Adrenal gland (tissue), 12 donors: ENCODE measurements around the gene ARAP1. TPM values are rescaled to one million over a fixed set of nuclear protein-coding genes. Genes with fewer than 3 reads are reported as not detected.

Experiments
- DNase-seq, 7 donors: peaks; one replicate each; pipeline ENCODE4 v3.0.0-alpha.2; 2019 to 2020
- H3K27ac ChIP-seq, 5 donors: fragments of 200-600 bp; sonication (generic) in 4 of 5; 1 replicate in 3 of 5; 2 replicates in 2 of 5; pipeline versions ENCODE4 v1.5.1 to v1.8.0; 2016 to 2020; ENCODE audit warnings: mild to moderate bottlenecking in 1 of 5
- H3K27me3 ChIP-seq: fragments of 200-600 bp; 2 replicates; pipeline ENCODE4 v1.8.0; 2021
- H3K36me3 ChIP-seq, 2 donors: fragments of 200-600 bp; replicated peaks in 1 of 2; 1 replicate in 1 of 2; 2 replicates in 1 of 2; pipeline versions ENCODE4 v1.5.1 to v1.8.0; 2018 to 2022
- H3K4me1 ChIP-seq, 2 donors: fragments of 200-600 bp; replicated peaks in 1 of 2; 1 replicate in 1 of 2; 2 replicates in 1 of 2; pipeline versions ENCODE4 v1.5.1 to v1.8.0; 2018 to 2021
- H3K4me3 ChIP-seq, 4 donors: fragments of 200-600 bp; sonication (generic) in 3 of 4; one replicate each; pipeline ENCODE4 v1.5.1; 2016 to 2018
- H3K9me3 ChIP-seq, 3 donors: fragments of 200-600 bp; sonication (generic) in 1 of 3; replicated peaks in 1 of 3; 1 replicate in 2 of 3; 2 replicates in 1 of 3; pipeline versions ENCODE4 v1.5.1 to v1.8.0; 2016 to 2021
- CTCF ChIP-seq, 6 experiments: fragments of 450-650 bp in 4 of 6; fragments of 200-600 bp in 2 of 6; sonication (generic) in 1 of 6; IDR thresholded peaks; 1 replicate in 5 of 6; 2 replicates in 1 of 6; pipeline versions ENCODE4 v1.5.1 to v1.8.0; 2016 to 2021; ENCODE audit warnings: antibody characterized with exemption in 6 of 6, mild to moderate bottlenecking in 2 of 6, moderate library complexity in 1 of 6
- POLR2A ChIP-seq, 2 donors: fragments of 450-650 bp; IDR thresholded peaks; one replicate each; pipeline ENCODE4 v1.6.1; 2017; ENCODE audit warnings: antibody characterized with exemption in 2 of 2, mild to moderate bottlenecking in 2 of 2, moderate library complexity in 1 of 2
- WGBS, 4 donors: extraction: QIAGEN DNeasy Blood & Tissue Kit in 2 of 4; methylation state at CpG; one replicate each; pipeline versions ENCODE4 v1.1.5 to v1.1.7; 2013 to 2017; 5-methylcytosine and 5-hydroxymethylcytosine counted together
- intact Hi-C, 2 donors: fragments of 100-400 bp; cut with DNase I; formaldehyde crosslinking; loops; one replicate each; pipeline versions ENCODE4 v1.14.1 to v1.15.0; 2022 to 2023
- polyA plus RNA-seq, 3 donors: library from polyadenylated mRNA; stranded (reverse); fragments of 200-250 nt in 2 of 3; fragments of 350-450 nt in 1 of 3; fragmentation: Illumina TruSeq in 1 of 3; extraction: RNeasy Lipid Tissue Mini Kit (QIAGEN cat#74804) in 1 of 3; gene quantifications; one replicate each; pipeline ENCODE4 v1.2.3, GENCODE V29; 2013 to 2014
- total RNA-seq, 9 donors: library from RNA; depleted of rRNA in 4 of 9; stranded (reverse); fragments of >200 nt in 4 of 9; fragments of 120-200 nt in 1 of 9; fragmentation: NEBNext Ultra II Directional in 1 of 9; extraction: Animal tissue kit (Norgen Biotek cat#: 25700) in 1 of 9; gene quantifications; one replicate each; pipeline versions ENCODE4 v1.1.0 to v1.2.4, GENCODE V29; 2013 to 2023
- donor health status: healthy with polysubstance abuse.
- donor health status: Bipolar disorder and iron deficiency.
- donor health status: DM: yes; HTN: yes; CAD: no.
- donor health status: DM: no; HTN: no; CAD: no.
- donor health status: DM: no; HTN: no; CAD: no.
- donor health status: DM: yes; HTN: yes; CAD: no.

Gene ARAP1
- total and polyA plus RNA-seq, 12 donors = 30.0 to 217 (median 149) TPM

GRCh38 chr11:72782081-72782920 lies 30.1 kb upstream of the ARAP1 start:
- intact Hi-C loops = loop anchor here in 1 of 2 donors (5.0 kb wide), 1 partner anchor 55 kb away; no protein-coding TSS in a partner anchor
- DNase-seq = peak in 1 of 7 donors; percentile 30
- 52 to 62% (median 59%) methylated on average over 10 to 14 of the region's 14 CpGs for WGBS, 4 donors

GRCh38 chr11:72781313-72782080 lies 29.3 kb upstream of the ARAP1 start:
- Histone ChIP-seq H3K4me1 (peaks cover 37 to 55% of the 10 kb centered on the region in 2 donors), H3K27me3 (no peaks in the 10 kb centered on the region), H3K9me3 (no peaks in the 10 kb centered on the region), H3K4me3 (peak overlapping the region in 3 of 4 donors; percentile 41 to 86 (median 77)), H3K27ac (peak overlapping the region; percentile 33 to 92 (median 88)), H3K36me3 (no peaks in the 10 kb centered on the region)
- 0 to 2% (median 1%) methylated on average over 6 to 89 of the region's 89 CpGs for WGBS, 4 donors
- intact Hi-C loops = loop anchor here in 1 of 2 donors (5.0 kb wide), 1 partner anchor 54 kb away; no protein-coding TSS in a partner anchor
- TF ChIP-seq POLR2A (IDR thresholded peaks at IDR 0.05) = no peak
- TF ChIP-seq CTCF (IDR thresholded peaks at IDR 0.05) = no peak
- DNase-seq = peak in 1 of 7 donors; percentile 56

More at GRCh38 chr11:72782081-72782920, 30.1 kb upstream of the ARAP1 start:
- Histone ChIP-seq H3K4me1 (peaks cover 29 to 49% of the 10 kb centered on the region in 2 donors), H3K4me3 (peak overlapping the region in 2 of 4 donors; percentile 14 to 86), H3K27ac (peak overlapping the region in 2 of 5 donors; percentile 5 to 89), H3K36me3 (no peaks in the 10 kb centered on the region), H3K9me3 (no peaks in the 10 kb centered on the region), H3K27me3 (no peaks in the 10 kb centered on the region)
- TF ChIP-seq POLR2A (IDR thresholded peaks at IDR 0.05) = no peak
- TF ChIP-seq CTCF (IDR thresholded peaks at IDR 0.05) = no peak

GRCh38 chr11:72781063-72781312 lies 28.8 kb upstream of the ARAP1 start:
- DNase-seq = no peak
- WGBS, 4 donors = 14 to 16% (median 14%) methylated on average over 14 to 17 of the region's 17 CpGs; no CpG with 5 or more reads in 1 of the 4 donors
- Histone ChIP-seq H3K4me1 (peaks cover 42 to 60% of the 10 kb centered on the region in 2 donors), H3K36me3 (no peaks in the 10 kb centered on the region), H3K4me3 (peak overlapping the region in 3 of 4 donors; percentile 41 to 86 (median 77)), H3K27ac (peak overlapping the region; percentile 33 to 92 (median 88)), H3K9me3 (no peaks in the 10 kb centered on the region), H3K27me3 (no peaks in the 10 kb centered on the region)
- intact Hi-C loops = loop anchor here in 1 of 2 donors (5.0 kb wide), 1 partner anchor 54 kb away; no protein-coding TSS in a partner anchor
- TF ChIP-seq CTCF (IDR thresholded peaks at IDR 0.05) = no peak
- peak in 1 of 2 donors; percentile 22 for TF ChIP-seq POLR2A (IDR thresholded peaks at IDR 0.05)
